Trophoblast cell (in vitro differentiated cells and primary cell): ENCODE results near the gene IL17F. TPM values are rescaled to one million over a fixed set of nuclear protein-coding genes. Genes with fewer than 3 reads are reported as not detected.

Experiments
- DNase-seq, 2 donors: peaks; one replicate each; pipeline ENCODE4 v3.0.0-alpha.2; 2016
- H2AFZ ChIP-seq: 2 replicates; pipeline ENCODE4 v1.6.1; 2013; ENCODE audit warnings: low read length, moderate library complexity, mild to moderate bottlenecking; ENCODE audit not compliant: insufficient read depth, poor library complexity
- H2AK5ac ChIP-seq: 2 replicates; pipeline ENCODE4 v1.6.1; 2013; ENCODE audit warnings: mild to moderate bottlenecking, low read length
- H2BK120ac ChIP-seq: 2 replicates; pipeline ENCODE4 v1.6.1; 2013; ENCODE audit warnings: low read length, mild to moderate bottlenecking, moderate library complexity; ENCODE audit not compliant: insufficient read depth, poor library complexity
- H2BK12ac ChIP-seq: 2 replicates; pipeline ENCODE4 v1.6.1; 2013; ENCODE audit warnings: mild to moderate bottlenecking, low read length, moderate library complexity
- H2BK5ac ChIP-seq: 2 replicates; pipeline ENCODE4 v1.6.1; 2013; ENCODE audit warnings: low read length, low read depth, moderate library complexity, mild to moderate bottlenecking; ENCODE audit not compliant: poor library complexity
- H3K14ac ChIP-seq: 2 replicates; pipeline ENCODE4 v1.6.1; 2013; ENCODE audit warnings: mild to moderate bottlenecking, low read length
- H3K18ac ChIP-seq: 2 replicates; pipeline ENCODE4 v1.6.1; 2013; ENCODE audit warnings: mild to moderate bottlenecking, low read length
- H3K23ac ChIP-seq: 2 replicates; pipeline ENCODE4 v1.6.1; 2013; ENCODE audit warnings: low read length
- H3K27ac ChIP-seq: 2 replicates; pipeline ENCODE4 v1.5.1; 2013; ENCODE audit warnings: low read depth, mild to moderate bottlenecking, inconsistent platforms, low read length, moderate library complexity
- H3K27me3 ChIP-seq: 2 replicates; pipeline ENCODE4 v1.6.1; 2013; ENCODE audit warnings: inconsistent platforms, mild to moderate bottlenecking, low read length, moderate library complexity; ENCODE audit not compliant: insufficient read depth
- H3K36me3 ChIP-seq, 2 experiments: 1 replicate in 1 of 2; 2 replicates in 1 of 2; pipeline ENCODE4 v1.6.1; 2013; ENCODE audit warnings: low read length in 2 of 2, mild to moderate bottlenecking in 2 of 2, moderate library complexity in 1 of 2; ENCODE audit not compliant: insufficient read depth in 2 of 2, control insufficient read depth in 1 of 2
- H3K4ac ChIP-seq: 2 replicates; pipeline ENCODE4 v1.6.1; 2013; ENCODE audit warnings: low read depth, mild to moderate bottlenecking, low read length, moderate library complexity
- H3K4me1 ChIP-seq, 2 experiments: 1 replicate in 1 of 2; 2 replicates in 1 of 2; pipeline ENCODE4 v1.6.1; 2013; ENCODE audit warnings: low read length in 2 of 2, mild to moderate bottlenecking in 2 of 2, moderate library complexity in 1 of 2; ENCODE audit not compliant: insufficient read depth in 2 of 2, control insufficient read depth in 1 of 2
- H3K4me2 ChIP-seq: 2 replicates; pipeline ENCODE4 v1.6.1; 2013; ENCODE audit warnings: inconsistent platforms, mild to moderate bottlenecking, low read length, moderate library complexity
- H3K4me3 ChIP-seq: 2 replicates; pipeline ENCODE4 v1.5.1; 2013; ENCODE audit warnings: mild to moderate bottlenecking, low read depth, low read length, inconsistent platforms
- H3K79me1 ChIP-seq: one replicate; pipeline ENCODE4 v1.6.1; 2013; ENCODE audit warnings: low read length
- H3K79me2 ChIP-seq: 2 replicates; pipeline ENCODE4 v1.6.1; 2013; ENCODE audit warnings: low read length, mild to moderate bottlenecking; ENCODE audit not compliant: control insufficient read depth, insufficient read depth, poor library complexity
- H3K9ac ChIP-seq: 2 replicates; pipeline ENCODE4 v1.6.1; 2013; ENCODE audit warnings: mild to moderate bottlenecking, low read length
- H3K9me3 ChIP-seq: 2 replicates; pipeline ENCODE4 v1.6.1; 2013; ENCODE audit warnings: low read depth, mild to moderate bottlenecking, control low read depth, inconsistent platforms, low read length; ENCODE audit not compliant: insufficient read depth
- H4K12ac ChIP-seq: 2 replicates; pipeline ENCODE4 v1.6.1; 2013; ENCODE audit warnings: low read depth, mild to moderate bottlenecking, low read length, moderate library complexity
- H4K8ac ChIP-seq: 2 replicates; pipeline ENCODE4 v1.6.1; 2013; ENCODE audit warnings: low read depth, mild to moderate bottlenecking, low read length, moderate library complexity
- H4K91ac ChIP-seq: one replicate; pipeline ENCODE4 v1.6.1; 2013; ENCODE audit warnings: low read depth, mild to moderate bottlenecking, low read length, moderate library complexity
- WGBS: extraction: QIAGEN DNeasy Blood & Tissue Kit; methylation state at CpG from one replicate; pipeline ENCODE4 v1.1.7; 2013; ENCODE audit warnings: missing lambda C conversion rate; ENCODE audit not compliant: insufficient read length, insufficient coverage; ENCODE audit errors: extremely low coverage; 5-methylcytosine and 5-hydroxymethylcytosine counted together
- polyA plus RNA-seq: library from polyadenylated mRNA; stranded (reverse); fragments of 200-250 nt; gene quantifications from 2 replicates; pipeline ENCODE4 v1.2.3, GENCODE V29; 2013

IL17F gene
- polyA plus RNA-seq, result not detected in 2 replicates

- H4K8ac ChIP-seq, result no peak within 1 kb of the TSS
- no peak within 1 kb of the TSS for H3K27ac ChIP-seq
- H3K79me2 ChIP-seq, result no peaks in the 10 kb centered on the region
- no peaks in the 10 kb centered on the region for H3K9me3 ChIP-seq
- no peak within 1 kb of the TSS for H3K4me2 ChIP-seq
- no peak within 1 kb of the TSS for H2AFZ ChIP-seq
- H3K4ac ChIP-seq, result no peak within 1 kb of the TSS
- no peaks in the 10 kb centered on the region for H3K4me1 ChIP-seq
- H3K9ac ChIP-seq, result no peak within 1 kb of the TSS
- no peak within 1 kb of the TSS for H3K23ac ChIP-seq
- no peak within 1 kb of the TSS for H4K91ac ChIP-seq
- H3K27me3 ChIP-seq, result no peaks in the 10 kb centered on the region
- DNase-seq, result no peak
- H3K14ac ChIP-seq, result no peak within 1 kb of the TSS
- H2BK5ac ChIP-seq, result no peak within 1 kb of the TSS
- WGBS, result no CpG with 5 or more reads among the region's 5 CpGs
- no peak within 1 kb of the TSS for H4K12ac ChIP-seq
- H2BK12ac ChIP-seq, result no peak within 1 kb of the TSS
- H3K18ac ChIP-seq, result no peak within 1 kb of the TSS
- no peaks in the 10 kb centered on the region for H3K79me1 ChIP-seq
- no peaks in the 10 kb centered on the region for H3K36me3 ChIP-seq
- no peak within 1 kb of the TSS for H3K4me3 ChIP-seq
- no peak within 1 kb of the TSS for H2AK5ac ChIP-seq
- H2BK120ac ChIP-seq, result no peak within 1 kb of the TSS
Observed at GRCh38 chr6:52244400-52244799, at the start of gene IL17F. IL17F (minus strand) TSS chr6:52244500; CDS start chr6:52244429, 71 bp downstream.

DNA sequence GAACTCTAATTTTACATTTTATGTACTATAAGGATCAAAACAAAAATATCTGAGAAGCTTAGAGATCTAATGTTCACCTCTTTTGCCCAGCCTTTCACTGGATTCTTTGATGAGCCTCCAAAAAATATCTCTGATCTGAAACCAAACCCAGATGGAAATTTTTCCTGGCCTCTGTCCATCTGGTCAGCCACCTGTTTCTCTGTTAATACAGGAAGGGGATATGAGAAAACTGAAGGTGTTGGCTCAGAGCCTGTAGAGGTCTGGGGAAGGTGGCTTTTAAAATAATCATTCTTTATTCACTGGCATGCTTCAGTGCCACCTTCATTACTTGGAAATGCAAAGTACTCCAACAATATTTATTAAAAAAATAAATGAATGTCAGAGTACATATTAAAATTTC, 48.8 kb upstream of the IL17F start:
- H3K9me3 ChIP-seq, result peaks cover 5% of the 10 kb centered on the region
- no peak overlapping the region for H2AK5ac ChIP-seq
- no peaks in the 10 kb centered on the region for H3K79me2 ChIP-seq
- H4K12ac ChIP-seq, result no peak overlapping the region
- no peaks in the 10 kb centered on the region for H3K36me3 ChIP-seq
- H3K4me1 ChIP-seq, result no peaks in the 10 kb centered on the region
- no peak overlapping the region for H4K91ac ChIP-seq
- no peak overlapping the region for H2BK12ac ChIP-seq
- H3K27ac ChIP-seq, result no peak overlapping the region
- no peak overlapping the region for H2AFZ ChIP-seq
- no peak overlapping the region for H3K4me2 ChIP-seq
- no peak overlapping the region for H2BK120ac ChIP-seq
- peaks cover 3% of the 10 kb centered on the region for H3K79me1 ChIP-seq
- no peak overlapping the region for H3K4me3 ChIP-seq
- DNase-seq, result no peak
- no peak overlapping the region for H3K23ac ChIP-seq
- no peak overlapping the region for H3K4ac ChIP-seq
- no peak overlapping the region for H3K14ac ChIP-seq
- H3K9ac ChIP-seq, result no peak overlapping the region
- H2BK5ac ChIP-seq, result no peak overlapping the region
- no peak overlapping the region for H4K8ac ChIP-seq
- no peak overlapping the region for H3K18ac ChIP-seq
- H3K27me3 ChIP-seq, result no peaks in the 10 kb centered on the region

DNA sequence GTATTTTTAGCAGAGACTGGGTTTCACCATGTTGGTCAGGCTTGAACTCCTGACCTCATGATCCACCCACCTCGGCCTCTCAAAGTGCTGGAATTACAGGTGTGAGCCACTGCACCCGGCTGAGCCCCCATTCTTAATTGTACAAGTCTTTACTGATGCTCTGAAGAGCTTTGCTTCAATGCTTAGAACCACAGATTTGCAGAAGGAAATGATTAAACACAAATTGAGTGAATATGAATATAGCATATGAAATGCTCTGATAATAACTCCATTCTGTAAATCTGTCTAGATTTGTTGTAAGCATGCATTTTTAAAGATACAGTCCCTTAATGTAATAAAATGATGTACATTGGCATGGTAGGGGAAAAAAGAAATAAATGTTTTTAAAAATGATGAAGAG, 44.5 kb upstream of the IL17F start:
- Histone ChIP-seq H3K4me3 (no peak overlapping the region), H3K14ac (no peak overlapping the region), H3K4me1 (no peaks in the 10 kb centered on the region), H3K36me3 (no peaks in the 10 kb centered on the region), H3K79me1 (peaks cover 6% of the 10 kb centered on the region), H2AFZ (no peak overlapping the region), H3K9me3 (no peaks in the 10 kb centered on the region), H2BK12ac (no peak overlapping the region), H2BK5ac (no peak overlapping the region), H3K27ac (no peak overlapping the region), H3K23ac (no peak overlapping the region), H4K12ac (no peak overlapping the region), H2AK5ac (peak overlapping the region; percentile 32), H2BK120ac (no peak overlapping the region), H4K91ac (peak overlapping the region; percentile 21), H3K27me3 (no peaks in the 10 kb centered on the region), H3K9ac (no peak overlapping the region), H3K79me2 (peaks cover 2% of the 10 kb centered on the region), H3K4me2 (no peak overlapping the region), H3K18ac (no peak overlapping the region), H3K4ac (no peak overlapping the region), H4K8ac (no peak overlapping the region)
- no peak for DNase-seq
- no CpG with 5 or more reads among the region's 2 CpGs for WGBS

GRCh38 chr6:52288216-52288615, 43.9 kb upstream of the IL17F start:
- Histone ChIP-seq H3K27ac (no peak overlapping the region), H3K9me3 (no peaks in the 10 kb centered on the region), H2BK120ac (no peak overlapping the region), H4K8ac (no peak overlapping the region), H2BK5ac (no peak overlapping the region), H2BK12ac (no peak overlapping the region), H3K4ac (no peak overlapping the region), H4K12ac (no peak overlapping the region), H3K79me1 (peaks cover 6% of the 10 kb centered on the region), H3K27me3 (no peaks in the 10 kb centered on the region), H2AK5ac (no peak overlapping the region), H3K4me3 (no peak overlapping the region), H4K91ac (no peak overlapping the region), H3K23ac (no peak overlapping the region), H3K79me2 (peaks cover 2% of the 10 kb centered on the region), H3K4me2 (no peak overlapping the region), H3K9ac (no peak overlapping the region), H2AFZ (no peak overlapping the region), H3K36me3 (no peaks in the 10 kb centered on the region), H3K18ac (no peak overlapping the region), H3K14ac (no peak overlapping the region), H3K4me1 (no peaks in the 10 kb centered on the region)
- no CpG with 5 or more reads among the region's 7 CpGs for WGBS
- DNase-seq, result no peak
